GM18507 (cell line): ENCODE results near the gene MEIS2.

Source experiments
- DNase-seq: peaks from one replicate; pipeline ENCODE4 v3.0.0; 2011; ENCODE audit warnings: low read depth; ENCODE audit not compliant: insufficient read length; ENCODE audit errors: extremely low spot score
- FAIRE-seq: peaks from 2 replicates; lab custom pipeline; 2011; peaks lifted over from hg19 to GRCh38; lab: Jason Lieb, UNC

MEIS2 gene

DNA sequence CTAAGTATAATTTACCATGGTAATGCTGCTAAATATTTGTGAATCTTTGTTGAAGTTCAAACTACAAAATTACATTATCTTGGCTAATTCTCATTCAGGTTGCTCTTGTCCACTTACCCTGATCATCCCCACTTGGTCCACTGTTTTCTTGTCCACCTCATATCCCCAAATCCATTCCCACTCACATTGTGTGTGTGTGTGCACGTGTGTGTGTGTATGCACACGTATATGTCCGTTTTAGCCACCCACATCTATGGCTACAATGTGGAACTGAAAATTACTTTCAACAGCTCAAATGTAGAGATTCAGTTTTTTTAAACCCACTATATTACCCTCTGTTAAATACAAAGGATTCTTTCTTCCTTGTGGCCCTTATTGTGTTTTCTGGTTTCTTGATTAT, 15.2 kb upstream of the MEIS2 start:
- no peak for FAIRE-seq
- DNase-seq = no peak

DNA sequence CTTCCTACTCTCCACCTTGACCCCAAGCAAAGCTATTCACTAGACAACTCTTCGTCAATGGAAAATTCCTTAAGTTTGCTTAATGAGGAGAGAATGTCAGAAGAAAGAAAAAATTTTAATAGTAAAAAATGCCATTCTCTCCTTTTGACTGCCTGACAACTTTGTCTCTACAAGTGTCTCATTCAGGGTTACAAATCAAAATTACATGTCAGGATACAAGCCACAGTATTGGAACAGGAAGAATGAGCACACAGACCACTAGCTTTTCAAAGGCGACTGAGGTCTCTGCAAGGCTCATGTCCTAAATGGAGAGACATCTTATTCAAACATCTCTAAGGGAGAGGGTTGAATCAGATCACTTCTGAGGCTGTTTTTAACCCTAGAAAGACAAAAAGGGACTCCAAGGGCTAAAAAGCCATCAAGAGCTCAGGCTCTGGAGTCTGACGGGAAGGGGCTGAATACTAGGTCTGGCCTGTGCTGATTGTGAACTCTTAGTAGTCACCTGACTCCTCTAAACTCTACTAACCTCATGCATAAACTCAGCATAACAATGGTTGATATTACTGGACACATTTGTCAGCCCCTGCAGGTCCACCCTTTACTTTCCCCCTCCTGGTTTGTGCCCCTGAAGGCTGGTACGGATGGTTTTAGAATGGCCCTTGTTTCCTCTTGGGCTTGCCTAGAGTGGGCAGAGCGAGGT, 12.8 kb upstream of the MEIS2 start:
- FAIRE-seq (no peak), DNase-seq (no peak)

DNA sequence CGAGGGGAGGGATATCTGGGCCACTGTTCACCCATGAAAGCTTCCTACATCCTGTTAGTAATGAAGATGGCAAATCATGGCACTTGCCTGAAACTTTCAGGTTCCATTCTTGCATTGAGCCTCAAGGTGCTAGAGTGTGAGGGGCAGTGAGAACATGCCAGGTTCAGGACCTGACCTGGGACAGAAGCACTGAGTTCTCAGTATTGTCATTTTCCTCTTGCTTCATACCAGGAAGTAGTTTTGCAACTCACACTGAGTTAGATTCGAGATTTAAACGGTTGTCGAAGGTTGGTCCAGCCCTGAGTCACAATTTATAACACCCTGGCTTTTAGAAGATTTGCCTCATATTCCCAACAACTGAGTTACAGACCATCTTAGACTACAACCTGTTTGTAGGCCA, 11.8 kb upstream of the MEIS2 start:
- DNase-seq = no peak
- FAIRE-seq = no peak

DNA sequence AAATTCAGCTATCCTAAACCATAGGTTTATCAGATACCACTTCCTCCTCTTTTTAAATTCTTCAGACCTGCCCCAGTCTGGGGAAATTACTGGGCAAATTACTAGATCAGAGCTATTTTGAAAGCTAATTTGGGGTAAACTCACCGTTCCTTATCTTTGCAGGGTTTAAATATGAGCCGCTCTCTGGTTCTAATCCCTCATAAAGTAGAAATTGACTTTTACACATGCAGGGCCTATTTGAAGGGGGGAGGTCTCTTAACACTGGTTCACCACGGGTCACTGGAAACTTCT, 11.0 kb upstream of the MEIS2 start:
- no peak for DNase-seq
- FAIRE-seq = no peak

DNA sequence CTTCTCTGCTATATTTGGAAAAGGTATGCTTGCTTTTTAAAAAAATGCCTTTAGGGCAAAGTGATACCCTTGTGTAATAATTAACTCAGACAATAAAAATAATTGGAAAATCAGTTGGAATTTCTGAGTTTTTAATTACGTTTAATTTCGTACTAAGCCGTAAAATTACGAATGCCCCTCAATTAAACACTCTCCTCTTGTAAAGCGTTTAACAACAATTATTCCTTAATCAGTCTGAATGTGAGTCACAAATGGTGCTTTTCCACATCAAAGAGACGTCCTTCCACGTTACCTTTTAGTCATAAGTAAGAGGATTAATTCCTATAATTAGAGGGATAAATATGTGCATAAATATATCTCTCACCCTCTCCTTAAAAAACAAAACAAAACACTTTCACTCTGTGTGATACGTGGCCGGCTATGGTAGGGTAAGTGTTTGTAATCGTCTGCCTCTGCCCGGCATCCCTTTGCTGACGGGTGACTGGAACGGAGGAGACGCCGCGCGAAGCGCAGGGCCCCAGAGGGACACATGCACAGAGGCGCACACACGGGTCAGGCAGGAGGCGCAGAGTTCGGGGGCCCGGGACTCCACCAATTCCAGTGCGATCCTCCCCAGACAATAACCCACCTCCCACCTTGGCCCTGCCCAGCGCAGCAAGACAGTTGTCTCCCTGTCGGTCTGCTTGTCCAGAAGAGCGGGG, 9.7 kb upstream of the MEIS2 start:
- FAIRE-seq = no peak
- DNase-seq = no peak

DNA sequence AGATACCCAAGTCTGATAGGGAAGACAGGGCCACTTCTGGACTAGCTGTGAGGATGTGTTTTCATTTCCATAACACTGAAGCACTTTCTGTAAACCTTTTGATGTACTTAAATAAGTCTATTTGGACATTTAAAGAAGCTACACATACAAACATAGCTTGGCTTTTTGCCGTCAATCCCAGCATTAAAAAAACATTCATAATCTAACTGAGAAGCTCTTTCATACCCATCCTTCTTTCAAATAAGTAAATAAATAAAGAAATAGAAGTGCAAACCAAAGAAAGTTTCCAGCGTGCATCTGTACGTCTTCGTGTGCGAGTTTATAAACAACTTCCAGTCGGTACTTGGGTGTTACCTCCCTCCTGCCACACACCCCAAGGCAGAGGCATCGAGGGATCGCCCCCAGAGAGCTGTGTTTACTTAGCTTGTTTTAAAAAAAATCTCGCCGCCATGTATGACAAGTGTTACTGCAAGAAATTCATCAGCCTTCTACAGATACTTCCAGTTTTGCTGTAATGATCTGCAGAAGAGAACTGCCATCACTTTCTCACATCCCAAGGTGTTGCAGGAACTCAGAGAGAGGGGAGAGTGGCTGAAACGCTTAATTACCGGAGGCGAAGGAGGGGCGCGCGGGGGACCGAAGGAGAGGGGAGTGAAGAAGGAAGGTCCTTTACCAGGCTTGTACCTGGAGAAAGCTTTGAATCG, 9.0 kb upstream of the MEIS2 start:
- DNase-seq (no peak), FAIRE-seq (no peak)

DNA sequence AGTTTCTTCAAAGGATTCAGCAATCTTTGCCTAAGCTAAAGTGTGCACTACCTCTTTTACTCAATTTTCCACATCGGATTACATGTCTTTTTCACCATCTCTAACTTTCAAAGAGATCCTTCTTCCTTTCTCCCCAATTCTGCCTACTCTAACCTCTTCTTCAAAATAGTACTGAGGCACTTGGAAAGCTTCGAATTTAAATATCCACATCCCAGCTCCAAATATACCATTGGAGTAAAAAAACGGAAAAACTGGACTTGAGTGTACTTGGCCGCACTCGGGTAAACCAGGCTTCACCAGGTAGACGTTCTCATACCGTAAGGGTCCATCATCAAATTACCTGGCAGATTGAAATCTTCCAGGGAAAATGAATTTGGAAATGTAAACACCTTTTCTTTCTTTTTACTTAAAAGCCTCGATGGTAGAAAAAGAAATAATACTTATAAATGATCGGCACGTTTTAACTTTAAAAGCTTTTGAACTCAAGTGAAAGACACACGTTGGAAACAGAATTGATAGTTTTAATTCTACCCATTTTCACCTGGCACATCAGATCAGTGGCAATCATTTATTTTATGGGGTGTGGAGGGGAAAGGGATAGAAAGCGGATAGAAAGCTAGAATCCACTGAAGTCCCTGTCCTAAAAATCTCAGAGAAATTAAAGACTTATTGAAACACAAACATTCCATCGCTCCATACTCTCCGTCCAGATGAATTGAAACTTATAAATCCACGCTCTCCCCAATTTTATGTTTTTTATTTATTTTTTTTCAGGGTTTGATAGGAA, 8.2 kb upstream of the MEIS2 start:
- FAIRE-seq = no peak
- DNase-seq = no peak

DNA sequence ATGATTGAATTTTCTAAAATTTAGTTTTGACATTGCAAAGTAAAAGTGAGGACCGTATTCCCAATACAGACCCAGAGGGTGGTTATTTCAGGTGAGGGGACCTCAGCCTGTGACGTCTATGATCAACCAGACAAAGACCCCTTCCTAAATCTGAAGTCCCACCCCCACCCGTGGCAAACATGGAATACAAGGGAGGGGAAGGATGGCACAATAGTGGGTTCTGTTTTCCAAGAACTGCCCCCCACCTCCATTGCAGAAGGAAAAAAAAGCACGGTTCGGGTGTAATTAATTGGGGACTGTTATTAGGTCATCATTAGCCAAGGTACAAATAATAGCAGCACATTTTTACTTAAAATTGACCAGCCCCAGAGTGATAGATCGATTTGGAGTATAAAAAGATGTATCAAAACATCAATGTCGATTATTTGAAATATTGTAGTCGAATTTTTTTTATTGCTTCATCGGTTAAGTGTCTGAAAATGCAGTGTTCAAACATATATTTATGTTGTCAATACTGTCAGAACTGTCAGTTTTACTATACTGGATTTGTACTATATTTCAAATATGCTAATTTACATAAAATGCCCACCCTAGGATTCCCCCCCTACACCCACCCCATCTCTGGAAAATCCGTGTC, 7.5 kb upstream of the MEIS2 start:
- DNase-seq (no peak), FAIRE-seq (no peak)

DNA sequence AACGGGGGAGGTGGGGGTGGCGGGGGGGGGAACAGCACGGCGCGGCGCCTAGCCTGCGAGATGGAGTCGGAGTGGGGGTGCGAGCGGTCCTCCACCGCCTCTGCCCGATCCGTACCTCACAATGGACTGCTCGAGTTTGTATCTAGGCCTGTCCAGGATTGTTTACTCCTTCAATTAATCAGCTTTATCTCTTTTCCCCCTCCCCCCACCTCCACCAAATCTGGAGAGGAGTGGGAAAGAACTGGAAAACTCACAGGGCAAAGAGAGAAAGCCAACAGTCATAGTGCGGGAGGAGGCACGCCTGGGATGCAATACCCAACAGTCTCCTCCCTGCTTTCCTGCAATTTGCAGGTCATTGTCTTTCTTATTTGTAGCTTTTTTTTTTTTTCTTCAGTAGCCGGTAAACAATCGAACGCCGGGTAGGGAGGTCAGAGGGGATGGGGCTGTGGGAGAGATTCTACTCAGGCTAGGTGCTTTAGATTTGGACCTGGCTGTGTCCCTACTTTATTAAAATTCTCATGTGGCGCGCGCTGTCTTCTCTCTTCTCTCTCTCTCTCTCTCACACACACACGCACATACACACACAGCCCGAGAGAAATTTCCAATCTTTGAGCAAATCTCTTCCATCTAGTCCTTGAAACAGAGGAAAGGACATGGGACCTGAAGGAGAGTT, 6.9 kb upstream of the MEIS2 start:
- DNase-seq = no peak
- FAIRE-seq = no peak

DNA sequence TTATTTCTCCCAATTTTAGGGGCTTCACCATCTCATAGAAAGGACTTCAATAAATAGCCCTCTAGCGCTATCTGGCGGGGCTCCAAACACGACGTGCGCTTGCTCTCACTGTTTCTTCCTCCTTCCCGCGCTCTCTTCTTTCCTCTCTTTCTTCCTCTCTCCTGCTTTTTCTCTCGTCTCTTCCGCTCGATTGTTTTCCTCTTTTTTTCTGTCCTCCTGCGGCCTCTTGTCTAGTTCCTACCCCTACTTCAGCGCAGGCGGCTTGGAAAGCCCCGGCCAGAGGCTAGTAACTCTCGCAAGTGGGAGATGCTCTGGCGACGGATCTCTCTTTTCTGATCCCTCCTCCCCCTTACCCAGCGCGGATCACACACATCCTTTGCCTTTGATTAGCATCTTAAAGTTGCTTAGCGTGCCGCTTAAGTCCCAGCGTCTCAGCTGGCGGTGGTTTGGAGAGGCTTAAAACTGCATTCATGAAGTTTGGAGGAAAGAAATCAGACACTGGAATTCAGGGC, 6.2 kb upstream of the MEIS2 start:
- DNase-seq = no peak

DNA sequence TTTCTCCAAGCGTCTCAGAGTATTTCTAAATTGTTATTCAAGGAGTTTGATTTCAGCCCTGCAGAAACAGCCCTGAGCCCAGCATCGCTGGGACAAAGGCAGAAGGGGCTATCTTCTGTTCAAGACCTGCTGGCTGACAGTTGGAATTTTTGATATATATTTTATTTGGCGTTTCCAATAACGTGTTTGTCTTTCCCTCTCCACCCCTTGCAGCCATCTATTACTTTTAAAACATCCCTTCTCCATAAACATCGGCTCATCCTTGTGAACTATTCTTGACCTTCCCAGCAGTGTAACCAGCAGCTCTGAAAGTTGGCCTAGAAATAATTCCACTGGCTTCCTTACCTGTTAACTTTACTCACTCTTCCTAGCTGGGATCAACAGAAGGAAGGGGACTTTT, 5.5 kb upstream of the MEIS2 start:
- DNase-seq (no peak), FAIRE-seq (no peak)

More for the DNA sequence above, 6.2 kb upstream of the MEIS2 start:
- peak; percentile 46 for FAIRE-seq

DNA sequence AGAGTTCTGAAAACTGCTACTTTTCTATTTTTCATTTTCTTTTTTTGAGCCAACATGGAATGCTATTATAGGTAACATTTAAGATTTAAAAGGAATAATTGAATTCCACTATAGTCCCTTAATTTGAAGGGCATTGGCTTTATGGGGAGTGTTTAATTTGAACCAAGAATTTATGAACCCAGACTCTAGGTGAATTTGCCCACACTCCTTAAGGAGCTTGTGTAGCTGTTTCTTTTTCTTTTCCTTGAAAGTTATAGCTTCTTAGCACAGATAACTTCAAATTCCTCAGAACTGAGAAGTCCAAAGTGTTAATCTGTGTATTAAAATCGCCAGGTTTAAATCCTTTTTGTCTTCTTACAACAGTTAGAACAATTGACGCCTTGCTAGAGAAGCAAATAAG, 4.7 kb upstream of the MEIS2 start:
- DNase-seq = no peak
- no peak for FAIRE-seq

DNA sequence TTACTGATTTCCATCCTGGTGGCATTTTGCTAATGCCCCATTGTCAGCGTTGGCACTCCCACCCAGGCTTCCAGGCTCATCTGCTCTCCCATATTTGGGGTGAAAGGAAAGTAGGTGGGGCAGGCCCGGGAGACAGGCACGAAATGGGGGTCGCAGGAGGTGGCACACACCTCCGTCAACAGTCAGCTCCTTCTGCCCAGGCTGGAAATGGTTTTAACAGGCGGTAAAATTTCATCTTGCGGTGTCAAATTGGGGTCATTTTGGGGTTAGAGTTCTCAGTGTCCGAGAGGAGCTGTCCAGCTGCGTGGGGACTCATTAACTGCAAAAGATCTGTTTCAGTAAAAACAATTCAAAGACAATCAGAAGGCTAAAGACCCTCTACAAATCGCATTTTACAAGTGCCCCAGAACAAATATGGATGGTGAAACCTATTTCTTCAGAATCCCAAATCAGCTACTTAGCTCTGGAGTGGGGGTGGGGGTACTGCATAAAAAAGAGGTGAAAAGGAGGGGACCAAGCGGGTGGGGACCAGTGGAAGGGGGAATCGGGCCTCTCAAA, 4.2 kb upstream of the MEIS2 start:
- DNase-seq = no peak

DNA sequence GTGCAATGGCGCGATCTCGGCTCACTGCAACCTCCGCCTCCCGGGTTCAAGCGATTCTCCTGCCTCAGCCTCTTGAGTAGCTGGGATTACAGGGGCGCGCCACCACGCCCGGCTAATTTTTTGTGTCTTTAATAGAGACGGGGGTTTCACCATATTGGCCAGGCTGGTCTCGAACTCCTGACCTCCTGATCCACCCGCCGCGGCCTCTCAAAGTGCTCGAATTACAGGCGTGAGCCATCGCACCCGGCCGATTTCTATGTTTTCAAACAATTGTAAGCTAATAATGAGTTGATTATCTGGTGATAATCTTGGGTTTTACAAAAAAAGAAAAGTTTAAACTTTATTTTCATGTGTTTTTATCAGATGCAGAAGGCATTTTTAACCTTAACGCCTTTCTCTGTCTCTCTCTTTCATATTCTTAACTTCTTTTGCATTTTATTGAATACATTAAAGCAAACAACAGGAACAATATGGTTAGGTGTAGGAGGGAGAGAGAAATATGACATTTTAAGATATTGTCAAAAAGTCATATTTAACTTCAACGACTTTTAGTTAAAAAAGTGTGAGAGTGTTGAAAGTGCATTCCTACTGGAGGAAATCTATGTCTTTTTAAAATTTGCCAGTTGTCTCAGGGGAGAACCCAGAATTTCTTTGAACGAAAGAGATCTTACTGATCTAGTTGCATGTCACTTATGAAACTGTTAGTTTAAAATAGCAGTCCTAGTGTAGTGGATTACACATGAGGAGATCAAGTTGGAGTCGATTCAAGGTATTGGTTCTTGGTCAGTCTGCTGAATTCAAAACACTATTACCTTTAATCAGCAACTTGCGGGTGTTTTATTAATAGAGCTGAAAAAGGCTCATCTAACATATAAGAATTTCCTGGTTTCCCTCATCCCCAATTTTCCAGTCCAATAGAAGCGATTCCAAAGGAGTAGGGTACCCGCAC, 3.4 kb upstream of the MEIS2 start:
- FAIRE-seq (no peak), DNase-seq (no peak)

More for the DNA sequence above, 4.2 kb upstream of the MEIS2 start:
- no peak for FAIRE-seq

DNA sequence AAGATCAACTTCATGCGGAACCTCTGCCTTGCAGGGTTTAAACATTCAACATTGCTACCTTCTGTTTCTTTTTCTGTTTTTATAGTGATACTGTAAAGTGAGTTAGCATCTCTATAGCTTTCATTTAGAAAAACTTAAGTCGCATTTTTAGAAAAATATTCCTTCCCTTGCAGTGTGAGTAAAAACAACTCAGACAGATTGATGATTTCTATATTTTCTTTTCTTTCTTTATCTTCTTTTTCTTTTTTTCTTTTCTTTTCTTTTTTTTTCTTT, 2.8 kb upstream of the MEIS2 start:
- DNase-seq (no peak), FAIRE-seq (no peak)

DNA sequence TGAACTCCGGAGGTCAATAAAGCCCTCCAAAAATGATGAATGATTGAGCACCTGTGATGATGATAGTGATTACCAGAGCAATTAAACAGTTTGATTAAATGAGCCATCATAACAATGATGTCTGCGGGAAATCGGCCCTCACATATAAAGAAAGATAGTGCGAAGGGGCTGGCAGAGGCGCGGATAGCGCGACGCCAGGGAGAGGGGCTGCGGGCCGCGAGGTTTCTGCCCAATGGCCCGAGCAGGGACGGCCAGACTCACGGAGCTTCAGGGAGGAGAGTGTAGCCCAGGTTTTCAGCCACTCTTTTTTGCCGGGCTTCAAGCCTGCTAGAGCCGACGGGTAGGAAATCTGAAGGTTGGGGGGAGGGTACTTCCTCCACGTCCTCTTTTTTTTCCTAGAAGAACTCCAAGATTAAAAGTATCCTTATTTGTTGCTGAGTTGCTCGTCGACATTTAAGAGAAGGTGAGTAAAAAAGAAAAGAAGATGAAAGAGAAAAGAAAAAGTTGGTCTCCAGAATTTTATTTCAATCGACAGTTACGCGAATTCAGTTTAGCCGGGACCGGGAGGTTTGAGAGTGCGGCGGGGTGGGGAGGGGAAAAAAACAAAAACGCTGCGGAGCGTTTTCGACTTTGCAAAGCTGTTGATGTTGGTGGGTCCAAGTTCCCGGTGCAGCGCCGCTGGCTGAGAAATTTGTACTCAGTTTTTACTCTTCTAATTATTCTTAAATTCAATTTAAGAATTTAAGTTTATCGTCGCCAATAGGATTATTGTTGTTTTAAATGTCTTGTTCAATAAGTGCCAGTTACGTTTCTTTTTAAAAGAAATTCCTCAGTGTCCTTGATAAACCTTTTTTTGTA, 2.2 kb upstream of the MEIS2 start:
- DNase-seq (no peak), FAIRE-seq (no peak)

DNA sequence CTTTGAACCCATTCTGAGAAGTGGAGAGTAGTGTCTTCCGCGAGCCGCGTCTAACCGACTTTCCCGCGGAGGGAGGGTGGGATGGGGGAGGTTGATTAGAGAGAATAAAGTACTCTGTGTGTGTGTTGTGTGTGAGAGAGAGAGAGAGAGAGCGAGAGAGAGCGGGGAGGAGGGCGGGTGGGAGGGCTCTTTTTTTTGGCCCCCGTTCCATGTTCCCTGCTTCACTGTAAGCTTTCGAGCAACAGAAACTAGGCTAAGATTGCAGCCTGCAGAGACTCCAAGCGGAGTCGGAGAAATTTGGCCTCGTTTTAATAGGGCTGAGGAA, 1.6 kb upstream of the MEIS2 start:
- DNase-seq (no peak), FAIRE-seq (no peak)

DNA sequence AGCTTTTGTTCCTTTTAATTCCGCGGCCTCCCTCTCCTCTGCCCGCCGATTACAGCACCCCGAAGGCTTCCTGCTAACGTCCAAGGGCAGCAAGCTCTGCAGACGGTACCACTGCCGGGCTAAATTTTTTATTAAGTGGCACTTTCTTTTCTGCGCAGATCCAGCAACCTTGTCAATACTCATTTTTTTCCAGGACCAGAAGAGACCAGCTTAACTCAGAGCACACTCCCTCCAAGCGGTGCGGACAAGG, 542 bp upstream of the MEIS2 start:
- no peak for FAIRE-seq

More for the DNA sequence above, 542 bp upstream of the MEIS2 start:
- no peak for DNase-seq
